HepG2 (cell line): ENCODE data around the gene MSI2. TPM values are rescaled to one million over a fixed set of nuclear protein-coding genes. Genes with fewer than 3 reads are reported as not detected.

Experiments
- DBP ChIP-seq: sonication (generic); formaldehyde crosslinking; IDR thresholded peaks from 2 replicates; pipeline ENCODE4 v1.4.0; 2020; ENCODE audit warnings: missing genetic modification reagents; ENCODE audit errors: not compliant biosample characterization
- EED ChIP-seq: sonication (generic); formaldehyde crosslinking; IDR thresholded peaks from 2 replicates; pipeline ENCODE4 v1.5.0; 2020; ENCODE audit warnings: mild to moderate bottlenecking, missing genetic modification reagents
- FOXP1 ChIP-seq, 2 experiments: fragments of 450-650 bp in 1 of 2; IDR thresholded peaks; 2 replicates each; pipeline ENCODE4 v1.6.1; 2017 to 2018; ENCODE audit warnings: antibody characterized with exemption in 1 of 2
- GABPA ChIP-seq, 2 experiments: IDR thresholded peaks; 2 replicates each; pipeline ENCODE4 v1.6.1; 2011 to 2016; ENCODE audit warnings: low read depth in 2 of 2, low read length in 1 of 2, missing biosample characterization in 1 of 2, missing genetic modification characterization in 1 of 2
- GATAD1 ChIP-seq: IDR thresholded peaks from 2 replicates; pipeline ENCODE4 v1.6.1; 2016; ENCODE audit warnings: missing genetic modification reagents, missing compliant biosample characterization
- HMGXB4 ChIP-seq, 2 experiments: sonication (generic) in 1 of 2; formaldehyde crosslinking in 1 of 2; IDR thresholded peaks; 2 replicates each; pipeline versions ENCODE4 v1.4.0 to v1.6.1; 2018 to 2020; ENCODE audit warnings: missing genetic modification reagents in 2 of 2, borderline replicate concordance in 1 of 2, low read depth in 1 of 2, mild to moderate bottlenecking in 1 of 2, missing biosample characterization in 1 of 2
- IKZF1 ChIP-seq: fragments of 450-650 bp; IDR thresholded peaks from 2 replicates; pipeline ENCODE4 v1.7.1; 2016
- KLF16 ChIP-seq, 2 experiments: sonication (generic) in 1 of 2; formaldehyde crosslinking in 1 of 2; IDR thresholded peaks; 2 replicates each; pipeline versions ENCODE4 v1.6.1 to v1.8.0; 2016 to 2023; ENCODE audit warnings: missing genetic modification reagents in 2 of 2, missing compliant biosample characterization in 1 of 2
- MTF2 ChIP-seq: sonication (generic); formaldehyde crosslinking; IDR thresholded peaks from 2 replicates; pipeline ENCODE4 v1.5.0; 2020; ENCODE audit warnings: missing genetic modification reagents, borderline replicate concordance
- MZF1 ChIP-seq: sonication (generic); formaldehyde crosslinking; IDR thresholded peaks from 2 replicates; pipeline ENCODE4 v1.8.1; 2023; ENCODE audit warnings: mild to moderate bottlenecking, missing genetic modification reagents, borderline replicate concordance
- NFKB2 ChIP-seq: sonication (generic); formaldehyde crosslinking; IDR thresholded peaks from 2 replicates; pipeline ENCODE4 v1.4.0; 2020; ENCODE audit warnings: missing genetic modification reagents, borderline replicate concordance
- NKX3-1 ChIP-seq: sonication (generic); formaldehyde crosslinking; IDR thresholded peaks from 2 replicates; pipeline ENCODE4 v1.5.0; 2020; ENCODE audit warnings: missing genetic modification reagents
- NONO ChIP-seq, 2 experiments: fragments of 450-650 bp in 1 of 2; sonication (generic) in 1 of 2; formaldehyde crosslinking in 1 of 2; IDR thresholded peaks in 1 of 2; conservative IDR thresholded peaks in 1 of 2; 2 replicates each; pipeline versions ENCODE4 v1.6.1 to v1.8.0; 2017 to 2022; ENCODE audit warnings: mild to moderate bottlenecking in 1 of 2, missing genetic modification reagents in 1 of 2, moderate library complexity in 1 of 2
- PLRG1 ChIP-seq: fragments of 450-650 bp; conservative IDR thresholded peaks from 2 replicates; pipeline ENCODE4 v1.6.1; 2016
- RFX1 ChIP-seq: fragments of 450-650 bp; IDR thresholded peaks from 2 replicates; pipeline ENCODE4 v1.6.1; 2017
- SALL1 ChIP-seq: sonication (generic); formaldehyde crosslinking; IDR thresholded peaks from 2 replicates; pipeline ENCODE4 v1.8.0; 2022; ENCODE audit warnings: mild to moderate bottlenecking, missing genetic modification reagents
- U2AF2 ChIP-seq: fragments of 200-400 bp; formaldehyde crosslinking; IDR thresholded peaks from 2 replicates; pipeline ENCODE4 v1.6.1; 2017; ENCODE audit warnings: low read depth, mild to moderate bottlenecking, low read length
- WIZ ChIP-seq: sonication (generic); formaldehyde crosslinking; IDR thresholded peaks from 2 replicates; pipeline ENCODE4 v1.5.1; 2020; ENCODE audit warnings: mild to moderate bottlenecking, missing genetic modification reagents
- XBP1 ChIP-seq: sonication (generic); formaldehyde crosslinking; IDR thresholded peaks from 2 replicates; pipeline ENCODE4 v1.5.0; 2020; ENCODE audit warnings: missing genetic modification reagents
- ZFAT ChIP-seq: sonication (generic); formaldehyde crosslinking; conservative IDR thresholded peaks from 2 replicates; pipeline ENCODE4 v1.8.1; 2023; ENCODE audit warnings: missing genetic modification reagents, inconsistent platforms
- ZFP36L1 ChIP-seq: sonication (generic); formaldehyde crosslinking; IDR thresholded peaks from 2 replicates; pipeline ENCODE4 v1.8.0; 2022; ENCODE audit warnings: mild to moderate bottlenecking, missing genetic modification reagents, moderate library complexity
- ZNF30 ChIP-seq: sonication (generic); formaldehyde crosslinking; IDR thresholded peaks from 2 replicates; pipeline ENCODE4 v1.5.0; 2020; ENCODE audit warnings: mild to moderate bottlenecking, missing genetic modification reagents
- ZNF547 ChIP-seq: sonication (generic); formaldehyde crosslinking; IDR thresholded peaks from 2 replicates; pipeline ENCODE4 v1.5.1; 2020; ENCODE audit warnings: mild to moderate bottlenecking, missing genetic modification reagents
- ZNF644 ChIP-seq: IDR thresholded peaks from 2 replicates; pipeline ENCODE4 v1.6.1; 2016; ENCODE audit warnings: low read depth
- ZNF747 ChIP-seq: sonication (generic); formaldehyde crosslinking; IDR thresholded peaks from 2 replicates; pipeline ENCODE4 v1.8.1; 2023; ENCODE audit warnings: missing genetic modification reagents, mild to moderate bottlenecking, borderline replicate concordance
- ZNF792 ChIP-seq: IDR thresholded peaks from 2 replicates; pipeline ENCODE4 v1.6.1; 2016
- polyA plus RNA-seq, 8 experiments: library from polyadenylated mRNA; depleted of rRNA in 3 of 8; stranded (reverse) in 7 of 8; unstranded in 1 of 8; fragments of >200 nt; fragmentation: Illumina TruSeq in 4 of 8; extraction: Trizol in 4 of 8; gene quantifications; 2 replicates each; pipeline versions ENCODE4 v1.2.1 to v1.2.3, GENCODE V29; 2011 to 2016; ENCODE audit warnings: low read depth in 4 of 8, missing spikeins in 1 of 8, mixed read lengths in 1 of 8; ENCODE audit not compliant: insufficient read depth in 1 of 8
- total RNA-seq, 5 experiments: library from RNA; depleted of rRNA; stranded (reverse); fragments of >200 nt; fragmentation: Illumina TruSeq; extraction: Trizol; gene quantifications; 2 replicates each; pipeline ENCODE4 v1.2.3, GENCODE V29; 2016; ENCODE audit warnings: low read depth in 1 of 5

Gene MSI2
- total and polyA plus RNA-seq, 2 of the 13 experiments (the other 11 are each of a cell fraction or from before 2014, with no cell fraction given): 77.5 to 78.4 TPM

GRCh38 chr17:57372156-57372555 is 115.8 kb downstream of the MSI2 start (continued):
- TF ChIP-seq HMGXB4 (CRISPR knock-in tag; IDR thresholded peaks at IDR 0.05; ENCODE audit: borderline replicate concordance in 1 of 2, low read depth in 1 of 2): no peak
- TF ChIP-seq GATAD1 (CRISPR knock-in tag): 0 out of 2 replicates have a peak, but pooled peaks have one; percentile 48
- no peak for TF ChIP-seq EED
- peak; percentile 54 for TF ChIP-seq ZNF644 (CRISPR knock-in tag)
- no peak for TF ChIP-seq ZFP36L1 (CRISPR knock-in tag)
- no peak for TF ChIP-seq MTF2 (CRISPR knock-in tag)
- no peak for TF ChIP-seq RFX1
- TF ChIP-seq GABPA (IDR thresholded peaks at IDR 0.05; ENCODE audit: low read depth, low read length): no peak
- no peak for TF ChIP-seq GABPA (CRISPR knock-in tag; IDR thresholded peaks at IDR 0.05; ENCODE audit: low read depth)
- TF ChIP-seq MZF1 (CRISPR knock-in tag): no peak
- TF ChIP-seq DBP: no peak
- no peak for TF ChIP-seq ZNF30 (CRISPR knock-in tag)
- peak in 1 of 2 experiments; percentile 20; a peak in 1 of 4 replicates for TF ChIP-seq KLF16 (CRISPR knock-in tag; IDR thresholded peaks at IDR 0.05)
- TF ChIP-seq FOXP1 (IDR thresholded peaks at IDR 0.05): no peak
- peak; percentile 95 for TF ChIP-seq FOXP1 (CRISPR knock-in tag; IDR thresholded peaks at IDR 0.05)
- peak; percentile 55; the same call in 1 of the 2 replicates for TF ChIP-seq NKX3-1 (CRISPR knock-in tag)
- no peak for TF ChIP-seq IKZF1
- TF ChIP-seq U2AF2: no peak
- no peak for TF ChIP-seq ZNF747 (CRISPR knock-in tag)
- TF ChIP-seq XBP1: no peak
- peak; percentile 67 for TF ChIP-seq ZNF792 (CRISPR knock-in tag)
- TF ChIP-seq NONO (IDR thresholded peaks at IDR 0.05): no peak
- no peak for TF ChIP-seq NONO (CRISPR knock-in tag; conservative IDR thresholded peaks at IDR 0.05)
- TF ChIP-seq ZNF547 (CRISPR knock-in tag): no peak
- no peak for TF ChIP-seq PLRG1
- no peak for TF ChIP-seq WIZ
- TF ChIP-seq NFKB2 (CRISPR knock-in tag): no peak
- TF ChIP-seq SALL1 (CRISPR knock-in tag): no peak; the same call in 1 of the 2 replicates
- no peak for TF ChIP-seq ZFAT (CRISPR knock-in tag)
